Iris pigment epithelial cell (primary cell): Measurements from ENCODE around the gene RER1.

Experiments
- DNase-seq: peaks from one replicate; pipeline ENCODE4 v3.0.0-alpha.2; 2011; ENCODE audit warnings: low read depth

Gene RER1

DNA sequence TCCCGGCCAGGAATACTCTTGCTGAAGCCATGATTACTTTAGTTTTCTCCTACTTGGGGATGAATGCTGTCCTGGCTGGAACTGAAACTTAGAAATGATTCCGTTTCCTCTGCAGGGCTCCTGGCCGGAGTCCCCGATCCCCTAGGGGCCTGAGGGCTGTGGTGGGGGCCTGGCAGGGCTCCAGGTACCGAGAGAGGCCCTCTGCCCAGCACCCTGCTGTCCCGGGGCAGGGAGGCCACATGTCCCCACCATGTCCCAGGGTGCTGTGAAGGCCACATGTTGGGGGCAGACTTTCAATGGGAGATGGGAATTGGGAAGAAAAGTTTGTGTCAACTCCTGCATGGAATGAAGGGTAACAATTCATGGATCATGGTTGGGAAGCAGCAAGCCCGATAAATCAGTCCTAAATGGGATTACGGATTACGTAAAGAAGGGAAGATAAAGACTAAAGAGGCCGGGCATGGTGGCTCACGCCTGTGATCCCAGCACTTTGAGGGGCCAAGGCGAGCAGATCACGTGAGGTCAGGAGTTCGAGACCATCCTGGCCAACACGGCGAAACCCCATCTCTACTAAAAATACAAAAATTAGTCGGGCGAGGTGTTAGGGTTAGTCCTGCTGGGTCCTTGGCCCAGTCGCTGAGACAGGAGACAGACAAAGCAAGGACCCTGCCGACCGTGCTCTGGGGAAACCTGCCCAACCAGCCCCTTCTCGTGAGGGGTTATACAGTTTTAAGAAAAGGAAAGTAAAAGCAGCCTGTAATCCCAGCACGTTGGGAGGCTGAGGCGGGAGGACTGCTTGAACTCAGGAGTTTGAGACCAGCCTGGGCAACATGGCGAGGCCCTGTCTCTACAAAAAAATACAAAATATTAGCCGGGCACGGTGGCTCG lies 37.8 kb upstream of the RER1 start:
- DNase-seq, result no peak

DNA sequence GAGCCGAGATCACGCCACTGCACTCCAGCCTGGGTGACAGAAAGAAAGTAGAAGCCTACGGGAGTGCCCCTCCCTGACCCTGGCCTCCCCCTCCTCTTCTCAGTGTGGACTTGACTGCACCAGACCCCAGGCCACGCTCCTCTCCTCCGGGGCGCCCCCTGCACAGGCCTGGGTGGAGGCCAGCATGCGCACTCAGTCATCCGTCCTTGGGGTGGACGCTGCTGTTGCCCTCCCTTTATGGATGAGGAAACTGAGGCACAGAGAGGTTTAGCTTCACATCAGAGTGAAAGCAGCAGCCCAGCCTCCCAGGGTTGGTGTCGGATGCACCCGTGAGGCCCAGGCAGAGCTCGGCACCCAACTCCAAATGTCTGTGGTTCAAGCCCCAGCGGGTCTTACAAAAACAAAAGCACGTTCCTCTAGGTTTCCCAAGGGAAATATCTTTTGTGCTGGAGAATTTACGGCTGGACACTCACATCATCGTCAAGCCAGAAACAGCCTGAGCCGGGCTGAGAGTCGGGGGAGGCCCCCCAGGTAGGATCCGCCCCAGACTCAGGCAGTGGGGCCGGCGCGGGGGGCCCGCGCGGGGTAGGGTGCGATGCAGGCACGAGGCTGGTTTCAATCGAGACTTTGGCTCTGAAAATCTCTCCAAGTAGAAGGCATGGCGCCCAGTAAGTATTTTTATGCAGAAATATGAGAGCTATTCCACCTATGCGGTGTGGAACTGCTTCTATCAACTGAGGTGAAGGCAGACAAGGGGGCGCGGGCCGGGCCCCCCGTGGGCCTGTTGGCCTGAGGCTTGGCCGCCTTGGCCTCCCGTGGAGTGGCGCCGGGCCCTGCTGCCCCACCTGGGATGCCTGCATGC lies 36.9 kb upstream of the RER1 start:
- DNase-seq, result no peak

DNA sequence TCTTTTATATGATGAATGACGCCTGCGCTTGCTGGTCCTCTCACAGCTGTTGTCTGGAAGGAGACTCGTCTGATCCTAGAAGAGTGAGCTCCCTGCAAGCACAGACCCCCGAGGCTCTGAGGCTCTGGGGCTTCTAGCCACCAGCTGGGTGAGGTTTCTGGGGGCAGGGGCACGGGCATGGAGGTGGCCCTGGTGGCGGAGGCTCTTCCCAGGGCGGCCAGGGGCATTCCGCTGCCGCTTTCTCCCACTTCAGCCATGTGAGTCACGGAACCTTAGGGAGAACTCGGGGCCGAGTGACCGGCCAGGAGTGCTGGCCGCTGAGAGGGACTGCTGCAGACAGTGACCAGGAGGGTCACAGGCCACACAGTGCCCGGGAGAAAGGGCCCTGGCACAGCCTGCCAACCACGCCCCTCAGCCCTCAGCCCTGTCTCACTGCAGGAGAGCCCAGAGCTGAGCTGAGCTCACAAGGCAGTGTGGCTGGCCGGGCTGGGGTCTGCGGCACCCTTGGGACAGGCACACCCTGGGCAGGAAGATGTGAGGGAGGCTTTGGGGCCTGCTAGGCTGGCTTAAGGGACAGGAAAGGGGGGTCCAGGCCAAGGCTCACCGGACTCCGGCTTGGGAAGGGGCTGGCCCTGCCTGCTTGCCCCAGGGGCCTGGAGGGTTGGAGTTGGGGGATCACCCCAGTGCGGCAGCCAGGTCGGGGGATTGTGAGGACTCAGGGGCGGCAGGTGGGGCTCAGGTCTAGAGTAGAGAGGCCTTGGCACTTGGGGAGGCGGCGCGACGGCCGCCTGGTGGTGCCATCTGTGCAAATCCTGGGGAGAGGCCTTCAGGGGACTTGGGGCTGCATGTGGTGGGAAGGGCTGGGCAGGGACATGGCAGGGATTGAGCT lies 36.0 kb upstream of the RER1 start:
- no peak for DNase-seq

GRCh38 chr1:2356401-2356800 lies 35.2 kb upstream of the RER1 start:
- DNase-seq, result no peak

GRCh38 chr1:2356911-2357845 lies 34.5 kb upstream of the RER1 start:
- no peak for DNase-seq

DNA sequence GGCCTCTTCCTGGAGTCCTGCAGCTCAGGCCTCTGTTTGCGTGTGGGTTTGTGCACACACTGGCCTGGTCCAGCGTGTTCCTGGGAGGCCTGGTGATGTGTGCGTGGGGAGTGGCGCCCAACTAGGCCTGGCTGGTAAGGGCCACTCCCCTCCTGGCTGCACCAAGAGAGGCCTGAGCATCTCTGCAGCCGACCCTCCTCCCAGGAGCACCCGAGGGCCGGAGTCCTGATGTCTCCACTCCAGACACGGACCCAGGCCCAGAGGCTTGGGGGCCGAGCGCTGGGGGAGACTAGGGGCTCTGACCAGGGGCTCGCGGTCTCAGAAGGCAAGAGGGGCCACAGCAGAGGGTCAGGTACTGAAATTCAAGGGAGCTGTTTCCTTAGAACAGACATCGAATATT lies 33.6 kb upstream of the RER1 start:
- no peak for DNase-seq

DNA sequence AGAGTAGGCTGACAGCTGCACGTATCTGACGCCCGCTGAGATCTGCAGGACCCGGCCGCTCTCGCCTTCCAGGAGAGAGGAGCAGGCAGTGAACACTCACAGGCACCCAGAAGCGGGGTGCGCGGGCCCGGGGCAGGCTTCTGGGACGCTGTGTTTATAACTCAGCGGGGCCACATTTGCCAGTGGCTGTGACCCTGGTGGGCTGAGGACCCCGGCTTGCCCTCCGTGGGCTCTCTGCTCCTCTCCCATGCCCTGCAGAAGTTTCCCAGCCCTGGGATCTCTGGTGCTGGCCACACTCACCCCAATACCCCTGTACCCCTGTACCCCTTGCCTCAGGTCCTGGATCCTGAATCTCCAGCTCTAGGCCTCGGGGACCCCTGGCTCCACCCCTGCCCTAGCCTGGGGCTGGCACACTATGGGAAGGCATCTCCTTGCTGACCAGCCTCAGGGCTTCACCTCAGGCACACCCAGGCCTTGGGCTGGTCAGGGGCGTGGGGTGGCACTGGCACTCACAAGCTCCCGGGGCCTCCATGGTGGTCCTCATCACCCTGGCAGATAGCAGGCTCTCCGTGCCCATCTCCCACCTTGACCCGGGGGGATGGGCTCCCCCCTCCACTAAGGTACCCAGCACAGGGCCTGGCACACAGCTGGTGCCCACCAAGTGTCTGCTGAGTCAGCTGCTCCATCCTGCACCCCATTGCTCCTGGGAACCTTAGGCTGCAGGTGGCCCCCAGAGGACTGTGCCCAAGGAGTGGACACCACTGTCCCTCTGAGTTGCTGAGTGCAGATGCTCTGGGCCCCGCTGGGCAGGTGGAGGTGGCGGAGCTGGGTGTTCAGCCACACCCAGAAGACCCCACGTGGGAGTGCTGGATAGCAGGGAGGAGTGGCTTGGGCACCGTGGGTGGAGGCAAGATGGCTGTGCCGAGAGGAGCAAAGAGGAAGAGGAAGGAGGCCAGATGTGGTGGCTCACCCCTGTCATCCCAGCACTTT lies 32.7 kb upstream of the RER1 start:
- DNase-seq, result no peak

DNA sequence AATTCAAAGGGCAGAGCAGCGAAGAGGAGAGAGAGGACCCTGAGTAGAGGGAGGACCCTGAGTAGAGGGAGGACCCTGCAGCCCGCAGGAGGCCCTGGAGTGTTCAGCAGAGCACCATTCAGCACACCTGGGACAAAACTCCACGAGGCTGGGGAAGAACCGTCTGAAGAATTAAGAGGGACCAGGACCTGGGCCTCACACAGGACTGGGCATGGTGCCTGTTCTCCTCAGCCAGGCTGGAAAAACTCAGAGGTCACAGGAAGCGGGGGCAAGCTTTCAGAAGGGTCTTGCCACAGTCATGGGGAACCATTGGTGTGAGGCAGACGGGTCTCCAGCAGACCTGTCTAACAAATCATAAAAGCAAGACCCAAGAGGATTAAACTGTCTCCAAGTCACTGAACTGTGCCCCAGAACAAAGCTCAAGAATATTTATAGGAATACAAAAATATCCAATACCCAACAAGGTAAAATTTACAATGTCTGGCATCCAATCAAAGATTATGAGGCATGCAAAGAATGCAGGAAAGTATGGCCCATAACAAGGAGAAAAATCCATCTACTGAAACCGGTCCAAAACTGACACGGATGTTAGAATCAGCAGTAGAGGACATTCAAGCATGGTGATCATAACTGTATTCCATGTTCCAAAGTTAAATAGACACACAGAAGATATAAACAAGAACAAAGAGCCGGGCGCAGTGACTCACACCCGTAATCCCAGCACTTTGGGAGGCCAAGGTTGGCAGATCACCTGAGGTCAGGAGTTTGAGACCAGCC lies 30.9 kb upstream of the RER1 start:
- DNase-seq, result peak; percentile 9

GRCh38 chr1:2363847-2364513 lies 27.7 kb upstream of the RER1 start:
- DNase-seq, result no peak

DNA sequence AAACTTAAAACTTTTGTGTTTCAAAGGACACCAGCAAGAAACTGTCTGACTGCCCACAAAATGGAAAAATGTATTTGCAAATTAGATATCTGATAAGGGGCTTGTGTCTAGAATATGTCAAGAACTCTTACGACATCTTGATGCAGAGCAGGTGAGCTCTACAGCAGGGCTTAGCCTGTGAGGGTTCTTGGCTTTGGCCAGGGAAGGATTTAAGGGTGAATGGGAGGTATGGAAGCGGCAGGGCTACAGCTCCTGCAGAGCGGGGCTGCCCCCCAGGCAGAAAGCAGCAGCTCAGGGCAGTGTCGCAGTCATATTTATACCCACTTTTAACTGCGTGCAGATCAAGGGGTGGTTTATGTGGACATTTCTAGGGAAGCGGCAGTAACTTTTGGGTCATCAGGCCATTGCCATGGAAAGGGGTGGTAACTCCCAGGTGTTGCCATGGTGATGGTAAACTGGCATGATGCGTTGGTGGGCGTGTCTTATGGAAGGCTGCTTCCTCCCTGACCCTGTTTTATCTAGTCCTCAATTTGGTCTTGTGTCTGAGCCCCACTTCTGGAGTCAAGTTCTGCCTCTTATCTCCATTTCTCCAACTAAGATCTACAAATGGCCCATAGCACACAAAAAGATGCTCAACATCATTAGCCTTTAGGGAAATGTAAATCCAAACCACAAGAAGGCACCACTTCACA lies 23.4 kb upstream of the RER1 start:
- DNase-seq, result no peak

- DNase-seq, result no peak
Measured at GRCh38 chr1:2372551-2373490, 18.8 kb upstream of the RER1 start.

- no peak for DNase-seq
Measured at GRCh38 chr1:2373551-2374251, 17.9 kb upstream of the RER1 start.

DNA sequence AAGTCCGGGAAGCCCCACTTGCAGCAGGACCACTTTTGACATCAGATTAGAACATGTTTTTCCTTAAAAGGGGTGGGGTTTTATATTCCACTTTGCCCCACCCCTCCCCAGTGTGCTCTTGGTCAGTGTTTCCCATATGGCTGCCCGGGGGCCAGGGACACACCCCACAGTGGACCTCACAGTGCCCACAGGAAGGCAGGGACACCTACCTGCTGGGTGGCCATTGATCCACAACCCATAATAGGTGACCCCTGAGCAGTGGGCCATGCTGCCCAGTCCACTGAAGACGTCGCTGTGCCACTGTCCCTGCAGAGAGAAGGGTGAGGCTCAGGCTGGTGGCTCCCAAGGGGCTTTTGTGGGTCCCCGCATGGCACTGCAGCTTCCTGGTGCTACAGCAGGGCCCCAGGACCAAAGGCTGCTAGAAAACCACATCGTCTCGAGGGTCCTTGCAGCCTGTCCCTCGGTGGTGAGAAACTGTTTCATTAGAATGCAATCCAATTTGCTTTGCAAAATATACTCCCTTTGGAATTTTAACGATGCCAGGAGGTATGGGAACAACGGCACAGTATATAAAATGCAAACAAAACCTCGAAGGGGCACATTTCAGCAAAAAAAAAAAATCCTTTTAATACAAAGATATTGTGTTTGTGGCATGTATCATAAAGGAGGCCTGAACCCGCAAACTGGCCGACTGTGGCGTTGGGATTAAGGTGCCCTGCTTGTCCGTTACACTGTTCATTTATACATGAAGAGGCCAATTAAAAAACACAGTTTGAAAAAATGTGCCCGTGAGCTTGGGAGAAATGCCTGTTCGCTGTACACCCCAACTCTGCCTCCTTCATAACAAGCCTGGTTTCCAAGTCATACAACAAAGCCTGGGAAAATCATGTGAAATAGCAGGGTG lies 17.1 kb upstream of the RER1 start:
- DNase-seq, result no peak

DNA sequence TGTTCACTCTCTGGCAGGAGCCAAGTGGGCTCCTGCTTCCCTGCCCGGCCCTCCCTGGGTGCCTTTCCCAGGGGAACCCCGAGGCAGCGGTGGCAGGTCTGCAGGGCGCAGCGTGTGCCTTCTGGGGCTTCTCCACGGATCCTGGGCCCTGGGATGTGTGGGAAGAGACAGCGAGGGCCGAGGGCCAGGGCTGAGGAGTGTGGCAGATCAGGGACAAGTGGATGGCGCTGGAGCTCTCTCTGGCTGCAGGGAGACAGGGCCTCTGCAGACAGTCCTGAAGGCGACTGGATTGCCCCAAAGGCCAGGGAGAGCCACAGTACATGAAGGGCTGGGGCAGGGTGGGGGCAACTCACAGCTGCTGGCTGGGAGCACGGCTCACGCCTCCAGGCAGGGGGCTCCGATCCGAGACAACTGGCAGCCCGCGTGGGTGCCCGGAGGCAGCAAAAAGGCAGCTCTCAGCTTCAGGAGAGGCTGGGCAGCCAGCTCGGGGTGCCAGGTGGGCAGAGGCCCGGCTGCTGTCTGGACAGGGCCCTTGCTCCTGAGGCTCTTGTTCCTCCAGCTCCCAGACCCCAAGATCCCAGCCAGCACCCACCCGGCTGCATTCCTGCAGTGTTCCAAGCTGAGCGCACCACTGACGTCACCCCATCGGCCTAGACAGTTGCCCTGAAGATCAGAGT lies 16.3 kb upstream of the RER1 start:
- DNase-seq, result no peak

DNA sequence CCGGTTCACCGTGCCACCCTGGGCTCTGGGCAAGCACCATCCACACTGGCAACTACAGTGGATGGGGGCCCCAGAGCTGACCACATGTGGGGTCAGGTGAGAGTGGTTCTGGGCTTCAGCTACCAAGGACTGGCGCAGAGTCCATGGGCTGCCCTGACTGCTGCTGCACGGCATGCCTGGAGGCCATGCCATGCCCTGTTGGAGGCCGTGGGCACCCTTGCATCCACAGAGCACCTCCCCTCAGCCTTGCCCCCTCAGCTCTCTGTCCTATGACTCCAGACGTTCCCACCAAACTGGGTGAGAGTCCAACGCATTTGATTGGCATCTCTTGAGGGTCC lies 15.7 kb upstream of the RER1 start:
- DNase-seq, result no peak
